Measurements from ENCODE around the gene SLC17A3.

Gene SLC17A3

DNA sequence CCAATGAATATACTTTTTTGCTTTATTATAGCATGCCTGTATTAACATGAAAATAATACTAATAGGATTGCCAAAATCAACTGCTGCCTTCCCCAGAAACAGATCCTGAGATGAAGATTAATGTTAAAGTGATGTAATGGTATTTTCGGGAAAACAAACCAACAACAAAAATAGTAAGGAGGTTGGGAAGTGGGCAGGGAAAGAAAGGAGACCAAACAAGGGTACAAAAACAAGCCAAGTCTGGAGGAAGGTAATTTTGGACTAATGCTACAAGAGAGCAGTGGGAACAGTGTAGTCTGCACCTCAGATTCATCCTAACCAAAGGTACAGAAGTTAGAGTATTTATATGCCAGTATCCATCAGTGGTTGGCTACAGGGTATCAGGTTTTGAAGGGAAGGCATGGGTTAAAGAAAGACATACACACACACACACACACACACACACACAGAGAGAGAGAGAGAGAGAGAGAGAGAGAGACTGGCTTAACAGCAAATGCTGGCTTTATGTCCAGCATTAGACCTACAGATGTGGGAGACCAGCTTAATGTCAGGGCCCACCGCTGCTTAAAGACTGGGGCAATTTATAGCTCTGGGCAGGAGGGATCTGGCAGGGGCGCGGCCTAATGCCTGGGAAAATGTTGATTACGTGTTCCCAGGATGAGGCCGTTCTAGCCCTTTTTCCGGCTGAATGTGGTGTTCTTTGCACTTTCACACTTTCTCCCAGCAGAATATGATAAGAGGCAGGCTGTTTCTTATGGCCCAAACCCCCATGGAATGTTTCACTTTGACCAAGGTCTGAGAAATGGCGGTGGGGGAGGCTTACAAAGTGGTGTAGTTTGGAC is 38.4 kb downstream of the SLC17A3 start:
- no peak for DNase-seq

DNA sequence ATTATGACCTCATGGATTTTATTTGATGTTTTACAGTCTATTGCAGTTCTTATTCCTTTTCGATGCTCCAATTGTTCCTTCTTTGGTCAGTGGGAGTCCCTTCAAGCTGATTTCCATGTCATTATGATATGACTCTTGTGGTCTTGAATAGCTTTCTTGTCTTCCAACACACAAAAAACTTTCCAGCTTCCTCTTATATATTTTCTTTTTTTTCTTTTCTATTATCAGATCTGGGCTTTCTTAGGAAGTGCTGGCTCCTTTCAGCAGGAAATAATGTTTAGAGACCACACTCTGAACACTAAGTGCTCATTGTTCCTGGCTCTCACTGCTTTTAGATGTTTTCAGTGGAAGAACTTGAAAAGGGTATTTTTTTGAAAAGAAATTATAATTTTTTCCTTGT is 39.1 kb downstream of the SLC17A3 start:
- DNase-seq, result no peak

DNA sequence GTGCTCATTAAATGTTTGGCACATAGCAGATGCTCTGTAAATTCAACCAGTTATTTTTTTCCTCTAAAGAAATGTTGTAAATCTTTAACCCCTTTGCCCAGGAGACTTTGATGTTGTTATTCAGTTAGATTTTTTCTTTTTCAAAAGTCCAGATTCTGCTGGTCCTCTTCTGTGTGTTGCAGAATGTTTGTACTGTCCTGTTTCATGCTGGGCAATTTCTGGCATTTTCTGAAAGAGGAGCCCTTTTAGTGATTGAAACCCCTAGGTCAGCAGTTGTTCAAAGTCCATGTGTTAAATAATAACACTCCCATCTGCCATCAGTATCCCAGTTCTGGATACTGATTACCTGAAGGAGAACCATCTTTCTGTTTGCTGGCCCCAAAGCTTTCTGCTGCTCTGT is 40.9 kb downstream of the SLC17A3 start:
- no peak for DNase-seq

GRCh38 chr6:25832670-25833069 is 41.4 kb downstream of the SLC17A3 start:
- no peak for DNase-seq

GRCh38 chr6:25832307-25832662 is 41.8 kb downstream of the SLC17A3 start:
- no peak for DNase-seq

DNA sequence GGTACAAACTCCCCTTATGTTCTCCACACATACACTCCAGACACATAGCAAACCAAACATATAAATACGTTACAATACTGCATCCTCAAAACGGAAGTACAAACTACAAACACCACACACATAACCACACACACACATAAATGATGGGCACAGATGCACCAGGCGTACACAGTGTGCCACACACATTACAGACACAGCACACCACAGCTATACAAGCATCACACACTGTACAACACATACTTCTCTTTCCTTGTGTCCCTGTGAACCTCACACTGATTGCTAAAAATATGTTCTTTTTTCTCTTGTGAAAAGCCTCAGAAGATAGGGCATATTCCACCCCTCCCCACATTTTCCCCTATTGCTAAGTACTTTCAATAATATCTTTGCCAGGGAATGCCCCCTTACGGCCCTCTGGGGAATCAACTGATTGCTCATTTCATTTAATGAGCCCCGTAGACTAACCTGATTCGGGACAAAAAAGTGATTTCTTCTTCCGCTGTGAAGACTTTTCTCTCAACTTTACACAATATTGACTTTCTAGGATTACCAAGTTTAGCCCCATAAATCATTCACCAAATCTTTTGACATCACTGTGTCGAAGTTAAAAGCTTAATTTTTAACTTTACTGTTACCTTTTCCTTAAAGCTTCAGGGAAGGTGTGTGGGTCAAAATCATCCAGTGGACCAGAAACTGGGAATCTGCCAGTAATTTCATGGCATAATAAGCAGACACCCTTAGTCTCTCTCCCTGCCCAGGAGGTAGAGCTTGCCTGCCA is 42.3 kb downstream of the SLC17A3 start, which contains the start of gene SLC17A1:
Gene SLC17A1 (minus strand): TSS at position 521 of the 775 bp plus-strand sequence. CDS start 1,495 bp downstream, outside the sequence.
- no peak for DNase-seq

- no peak for DNase-seq
Measured at GRCh38 chr6:25830458-25830857, 43.6 kb downstream of the SLC17A3 start.

DNA sequence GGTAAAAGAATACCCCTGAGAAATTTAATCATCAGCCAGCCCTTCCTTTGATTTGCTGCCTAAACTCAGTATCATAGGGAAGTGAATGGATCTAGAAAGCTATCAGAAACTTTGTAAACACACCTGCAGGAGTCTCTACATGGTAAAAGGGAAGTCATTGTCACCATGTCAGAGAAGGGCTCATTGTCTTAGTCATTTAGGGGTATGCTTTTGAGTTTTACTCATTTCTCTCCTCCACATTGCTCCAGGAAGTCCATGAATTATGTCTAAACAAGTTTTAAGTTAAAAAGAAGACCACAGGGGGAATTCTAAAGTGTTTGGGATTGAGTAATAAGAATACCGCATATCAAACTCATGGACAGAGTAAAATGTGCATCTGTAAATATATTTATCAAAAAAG is 44.7 kb downstream of the SLC17A3 start:
- no peak for DNase-seq

DNA sequence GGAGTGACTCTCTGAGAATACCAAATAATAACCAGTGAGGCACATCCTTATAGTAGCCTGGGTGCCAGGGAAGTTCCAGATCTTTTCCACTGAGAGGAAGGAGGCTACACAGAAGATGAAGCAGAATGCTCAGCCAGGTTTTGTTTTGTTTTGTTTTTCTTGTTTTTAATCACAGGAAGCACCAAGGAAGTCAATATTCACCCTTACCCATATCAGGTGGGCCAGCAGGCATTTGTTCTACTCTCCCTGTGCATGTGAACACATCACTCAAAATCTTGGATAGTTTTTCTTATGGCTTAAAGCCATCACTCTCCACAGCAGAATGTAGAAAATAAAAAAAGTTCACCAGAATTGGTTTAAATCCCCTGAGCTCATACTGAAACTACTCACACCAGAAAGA is 52.7 kb downstream of the SLC17A3 start:
- DNase-seq, result no peak

DNA sequence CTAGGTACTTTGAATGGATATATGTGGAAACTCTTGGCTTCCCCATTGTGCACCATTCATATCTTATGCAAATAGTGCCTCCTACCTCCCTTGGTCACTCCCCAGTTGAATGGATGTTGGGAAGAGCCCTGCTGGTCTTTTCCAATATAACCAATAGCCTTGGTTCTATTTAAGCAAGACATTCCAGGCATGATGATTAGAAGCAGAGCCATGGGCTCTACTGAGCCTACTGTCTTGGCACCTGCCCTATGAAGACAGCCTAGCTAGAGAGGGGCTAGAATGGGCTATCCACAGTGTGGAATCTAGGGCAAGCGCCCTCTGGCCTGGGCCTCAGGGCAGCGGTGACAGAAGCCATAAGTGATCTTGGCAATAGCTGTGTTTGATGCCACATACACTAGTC is 57.8 kb downstream of the SLC17A3 start:
- no peak for DNase-seq

DNA sequence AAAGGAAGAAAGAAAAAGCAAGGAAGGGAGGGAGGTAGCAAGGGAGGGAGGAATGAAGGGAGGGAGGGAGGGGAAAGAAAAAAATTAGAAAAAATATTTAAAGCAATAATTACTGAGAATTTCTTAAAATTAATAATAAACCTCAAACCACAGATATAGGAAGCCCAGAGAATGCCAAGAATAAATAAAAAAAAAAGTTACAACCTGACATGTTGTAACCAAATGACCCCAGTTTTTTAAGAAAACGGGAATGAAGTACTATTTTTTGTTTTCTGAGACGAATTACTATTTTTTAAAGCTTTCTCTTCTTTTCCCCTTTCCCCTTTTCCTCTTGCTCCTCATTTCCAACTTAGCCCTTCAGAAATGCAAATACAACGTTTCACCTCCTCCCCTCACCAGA is 58.8 kb downstream of the SLC17A3 start:
- DNase-seq, result no peak

GRCh38 chr6:25804804-25805203 is 69.2 kb downstream of the SLC17A3 start:
- no peak for DNase-seq

- DNase-seq, result no peak
Measured at GRCh38 chr6:25801436-25801835, 72.6 kb downstream of the SLC17A3 start.
